Tibial nerve (tissue), 4 donors: ENCODE data around the gene RBBP8. TPM values are rescaled to one million over a fixed set of nuclear protein-coding genes. Genes with fewer than 3 reads are reported as not detected.

Experiments
- DNase-seq, 2 donors: peaks; one replicate each; pipeline ENCODE4 v3.0.0-alpha.2; 2019; ENCODE audit warnings: low spot score in 2 of 2
- H3K27ac ChIP-seq, 4 donors: fragments of 200-600 bp; sonication (generic) in 3 of 4; one replicate each; pipeline ENCODE4 v1.5.1; 2017 to 2019; ENCODE audit warnings: mild to moderate bottlenecking in 1 of 4
- H3K27me3 ChIP-seq, 2 donors: fragments of 200-600 bp; sonication (generic) in 1 of 2; one replicate each; pipeline versions ENCODE4 v1.5.1 to v1.6.0; 2017 to 2019
- H3K36me3 ChIP-seq, 3 donors: fragments of 200-600 bp; sonication (generic); one replicate each; pipeline ENCODE4 v1.5.1; 2018 to 2019
- H3K4me1 ChIP-seq, 4 donors: fragments of 200-600 bp; sonication (generic) in 3 of 4; one replicate each; pipeline ENCODE4 v1.5.1; 2017 to 2019
- H3K4me3 ChIP-seq, 4 donors: fragments of 200-600 bp; sonication (generic) in 3 of 4; one replicate each; pipeline ENCODE4 v1.5.1; 2017 to 2019; ENCODE audit warnings: mild to moderate bottlenecking in 1 of 4, moderate library complexity in 1 of 4
- H3K9me3 ChIP-seq, 4 donors: fragments of 200-600 bp; sonication (generic) in 3 of 4; one replicate each; pipeline ENCODE4 v1.5.1; 2017 to 2019
- EP300 ChIP-seq, 2 donors: sonication (generic); formaldehyde crosslinking; IDR thresholded peaks; one replicate each; pipeline ENCODE4 v1.6.1; 2017; ENCODE audit warnings: antibody characterized with exemption in 2 of 2, mild to moderate bottlenecking in 1 of 2
- POLR2A ChIP-seq, 2 donors: fragments of 450-650 bp; IDR thresholded peaks; one replicate each; pipeline ENCODE4 v1.6.1; 2017; ENCODE audit warnings: antibody characterized with exemption in 2 of 2, mild to moderate bottlenecking in 2 of 2, moderate library complexity in 2 of 2
- WGBS, 2 donors: methylation state at CpG; one replicate each; pipeline ENCODE4 v1.1.5; 2018; 5-methylcytosine and 5-hydroxymethylcytosine counted together
- total RNA-seq, 4 donors: library from RNA; depleted of rRNA; stranded (reverse); fragments of >200 nt; gene quantifications; one replicate each; pipeline ENCODE4 v1.1.0, GENCODE V29; 2016
- TF ChIP-seq, protein P1 (sequence below), 5 experiments: fragments of 200-600 bp in 3 of 5; fragments of 450-650 bp in 2 of 5; sonication (generic) in 3 of 5; IDR thresholded peaks; one replicate each; pipeline ENCODE4 v1.5.1; 2016 to 2019; ENCODE audit warnings: antibody characterized with exemption in 5 of 5, mild to moderate bottlenecking in 3 of 5, moderate library complexity in 2 of 5

The RBBP8 gene
- total RNA-seq, 4 donors from 2014 or later: 8.3 to 43.8 (median 13.5) TPM

DNA sequence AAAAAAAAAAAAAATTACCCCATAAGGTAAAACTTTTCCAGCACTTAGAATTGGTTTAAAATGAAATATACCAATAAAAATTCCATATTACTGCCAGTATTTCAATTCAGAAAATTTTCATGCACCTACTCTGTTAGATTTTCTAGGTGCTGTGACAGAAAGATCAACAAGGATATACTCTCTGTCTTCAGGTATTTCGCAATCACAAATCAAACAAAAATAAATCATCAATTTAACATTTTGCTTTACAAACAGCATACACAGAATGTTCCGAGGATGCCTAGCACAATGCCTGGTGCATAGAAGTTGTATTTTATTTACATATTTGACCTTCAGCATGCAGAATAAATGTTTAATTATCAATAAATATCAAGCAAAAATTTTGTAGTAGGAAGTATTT is 66.5 kb downstream of the RBBP8 start:
- no peaks in the 10 kb centered on the region for H3K27me3 ChIP-seq
- no peak overlapping the region for H3K27ac ChIP-seq
- no peak for DNase-seq
- no peak overlapping the region for H3K4me3 ChIP-seq
- TF ChIP-seq, protein P1, sequence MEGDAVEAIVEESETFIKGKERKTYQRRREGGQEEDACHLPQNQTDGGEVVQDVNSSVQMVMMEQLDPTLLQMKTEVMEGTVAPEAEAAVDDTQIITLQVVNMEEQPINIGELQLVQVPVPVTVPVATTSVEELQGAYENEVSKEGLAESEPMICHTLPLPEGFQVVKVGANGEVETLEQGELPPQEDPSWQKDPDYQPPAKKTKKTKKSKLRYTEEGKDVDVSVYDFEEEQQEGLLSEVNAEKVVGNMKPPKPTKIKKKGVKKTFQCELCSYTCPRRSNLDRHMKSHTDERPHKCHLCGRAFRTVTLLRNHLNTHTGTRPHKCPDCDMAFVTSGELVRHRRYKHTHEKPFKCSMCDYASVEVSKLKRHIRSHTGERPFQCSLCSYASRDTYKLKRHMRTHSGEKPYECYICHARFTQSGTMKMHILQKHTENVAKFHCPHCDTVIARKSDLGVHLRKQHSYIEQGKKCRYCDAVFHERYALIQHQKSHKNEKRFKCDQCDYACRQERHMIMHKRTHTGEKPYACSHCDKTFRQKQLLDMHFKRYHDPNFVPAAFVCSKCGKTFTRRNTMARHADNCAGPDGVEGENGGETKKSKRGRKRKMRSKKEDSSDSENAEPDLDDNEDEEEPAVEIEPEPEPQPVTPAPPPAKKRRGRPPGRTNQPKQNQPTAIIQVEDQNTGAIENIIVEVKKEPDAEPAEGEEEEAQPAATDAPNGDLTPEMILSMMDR (IDR thresholded peaks at IDR 0.05): no peak
- TF ChIP-seq POLR2A (IDR thresholded peaks at IDR 0.05): no peak
- H3K36me3 ChIP-seq: peaks cover 0 to 26% (median 0%) of the 10 kb centered on the region in 3 donors
- no peaks in the 10 kb centered on the region for H3K4me1 ChIP-seq
- WGBS, 2 donors: 96% methylated on average over 2 of the region's 2 CpGs
- H3K9me3 ChIP-seq: no peaks in the 10 kb centered on the region

DNA sequence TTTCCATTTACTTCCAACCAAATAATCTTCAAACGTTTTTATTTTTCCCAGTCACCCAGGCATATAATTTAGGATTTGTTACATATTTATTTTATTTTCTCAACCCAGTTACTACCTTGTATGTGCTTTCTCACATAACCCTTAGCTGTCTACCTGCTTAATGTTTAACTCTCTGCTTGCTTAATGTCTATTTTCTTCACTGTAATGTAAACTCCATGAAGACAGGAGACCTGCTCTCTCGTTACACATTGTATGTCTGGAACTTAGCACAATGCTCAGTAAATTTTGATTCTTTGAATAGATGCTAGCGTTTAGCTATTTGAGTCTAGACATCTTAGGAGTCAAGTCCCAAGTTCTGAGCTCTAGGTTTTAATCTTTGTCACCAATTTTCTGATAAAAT is 70.2 kb downstream of the RBBP8 start:
- TF ChIP-seq EP300 (IDR thresholded peaks at IDR 0.05): no peak
- no peak for TF ChIP-seq POLR2A (IDR thresholded peaks at IDR 0.05)
- TF ChIP-seq, protein P1 (IDR thresholded peaks at IDR 0.05): no peak
- no peak overlapping the region for H3K4me3 ChIP-seq
- no peaks in the 10 kb centered on the region for H3K27me3 ChIP-seq
- DNase-seq: no peak
- no peaks in the 10 kb centered on the region for H3K4me1 ChIP-seq
- H3K9me3 ChIP-seq: no peaks in the 10 kb centered on the region
- 91 to 92% methylated on average over 3 of the region's 3 CpGs for WGBS, 2 donors
- H3K27ac ChIP-seq: no peak overlapping the region
- peaks cover 0 to 32% (median 0%) of the 10 kb centered on the region in 3 donors for H3K36me3 ChIP-seq

DNA sequence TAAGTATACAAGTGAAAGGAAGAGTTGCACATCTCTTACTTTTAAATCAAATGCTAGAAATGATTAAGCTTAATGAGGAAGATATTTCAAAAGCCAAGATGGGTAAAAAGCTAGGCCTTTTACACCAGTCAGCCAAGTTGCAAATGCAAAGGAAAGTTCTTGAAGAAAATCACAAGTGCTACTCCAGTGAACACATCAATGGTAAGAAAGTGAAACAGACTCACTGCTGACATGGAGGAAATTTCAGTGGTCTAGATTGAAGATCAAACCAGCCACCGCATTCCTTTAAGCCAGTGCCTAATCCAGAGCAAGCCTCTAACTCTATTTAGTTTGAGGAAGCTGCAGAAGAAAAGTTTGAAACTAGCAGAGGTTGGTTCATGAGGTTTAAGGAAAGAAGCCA is 79.1 kb downstream of the RBBP8 start:
- Histone ChIP-seq H3K36me3 (peaks cover 0 to 28% (median 0%) of the 10 kb centered on the region in 3 donors), H3K4me1 (no peaks in the 10 kb centered on the region), H3K4me3 (no peak overlapping the region), H3K27me3 (no peaks in the 10 kb centered on the region), H3K27ac (no peak overlapping the region), H3K9me3 (no peaks in the 10 kb centered on the region)
- 97 to 100% methylated on average over 1 of the region's 1 CpG for WGBS, 2 donors
- TF ChIP-seq EP300 (IDR thresholded peaks at IDR 0.05) (no peak), POLR2A (IDR thresholded peaks at IDR 0.05) (no peak)
- TF ChIP-seq, protein P1 (IDR thresholded peaks at IDR 0.05): no peak
- DNase-seq: no peak

DNA sequence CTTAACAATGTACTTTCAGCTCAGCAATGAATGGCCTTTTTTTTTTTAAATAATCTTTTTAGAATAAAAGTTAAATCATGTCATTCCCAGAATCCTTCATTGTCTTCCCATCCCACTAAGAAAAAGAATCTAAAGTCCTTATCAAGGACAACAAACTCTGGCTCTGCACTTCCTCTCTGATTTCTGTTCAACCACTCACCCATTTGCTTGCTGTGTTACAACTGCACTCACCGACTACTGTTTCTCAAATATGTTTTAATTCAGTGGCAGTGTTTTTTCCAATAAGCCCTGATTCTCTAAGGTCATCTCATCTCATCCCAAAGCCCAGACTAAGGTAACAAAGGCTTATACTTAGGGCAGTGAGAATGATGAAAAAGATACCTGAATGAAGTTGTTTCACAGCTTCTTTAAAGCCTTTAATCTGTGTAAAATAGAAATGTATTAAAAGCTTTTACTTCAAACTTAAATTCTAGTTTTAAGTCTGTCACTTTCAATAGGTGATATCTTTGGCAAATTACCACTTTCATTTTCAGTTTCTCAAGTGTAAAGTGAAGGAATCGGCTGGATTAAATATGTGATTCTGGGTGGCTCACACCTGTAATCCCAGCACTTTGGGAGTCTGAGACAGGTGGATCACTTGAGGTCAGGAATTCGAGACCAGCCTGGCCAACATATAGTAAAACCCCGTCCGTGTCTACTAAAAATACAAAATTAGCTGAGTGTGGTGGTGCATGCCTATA is 87.6 kb downstream of the RBBP8 start:
- Histone ChIP-seq H3K9me3 (no peaks in the 10 kb centered on the region), H3K27me3 (no peaks in the 10 kb centered on the region), H3K4me3 (no peak overlapping the region), H3K36me3 (peaks cover 0 to 38% (median 0%) of the 10 kb centered on the region in 3 donors), H3K4me1 (peaks cover 0 to 6% (median 0%) of the 10 kb centered on the region in 4 donors), H3K27ac (no peak overlapping the region)
- TF ChIP-seq, protein P1 (IDR thresholded peaks at IDR 0.05): no peak
- TF ChIP-seq POLR2A (IDR thresholded peaks at IDR 0.05): no peak
- no peak for TF ChIP-seq EP300 (IDR thresholded peaks at IDR 0.05)
- WGBS, 2 donors: 80 to 88% methylated on average over 5 of the region's 5 CpGs
- no peak for DNase-seq

DNA sequence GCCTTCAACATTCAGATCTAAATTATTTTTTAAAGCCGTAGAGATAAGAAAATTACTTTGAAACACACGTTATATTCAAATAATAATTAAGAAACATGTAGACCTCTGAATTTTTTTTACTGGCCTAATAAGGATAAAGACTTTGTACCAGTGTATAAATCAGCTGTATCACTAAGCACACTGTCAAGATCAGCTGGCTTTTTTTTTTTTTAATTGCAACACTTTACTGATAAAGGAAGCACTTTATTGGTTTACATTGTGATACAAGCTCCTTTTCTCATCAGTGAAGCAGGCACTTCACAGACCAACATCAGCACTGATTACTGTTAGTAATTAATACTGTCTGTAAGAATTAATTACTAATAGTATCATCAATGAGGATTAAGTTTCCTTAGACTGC is 88.5 kb downstream of the RBBP8 start:
- TF ChIP-seq EP300 (IDR thresholded peaks at IDR 0.05) (no peak), POLR2A (IDR thresholded peaks at IDR 0.05) (no peak)
- TF ChIP-seq, protein P1 (IDR thresholded peaks at IDR 0.05): no peak
- DNase-seq: no peak
- no peaks in the 10 kb centered on the region for H3K27me3 ChIP-seq
- no peaks in the 10 kb centered on the region for H3K9me3 ChIP-seq
- H3K4me3 ChIP-seq: no peak overlapping the region
- H3K36me3 ChIP-seq: peaks cover 0 to 39% (median 0%) of the 10 kb centered on the region in 3 donors
- H3K4me1 ChIP-seq: peaks cover 0 to 6% (median 0%) of the 10 kb centered on the region in 4 donors
- WGBS, 2 donors: 88 to 94% methylated on average over 2 of the region's 2 CpGs
- H3K27ac ChIP-seq: no peak overlapping the region
